Measurements from ENCODE around the gene STK11.

The STK11 gene

DNA sequence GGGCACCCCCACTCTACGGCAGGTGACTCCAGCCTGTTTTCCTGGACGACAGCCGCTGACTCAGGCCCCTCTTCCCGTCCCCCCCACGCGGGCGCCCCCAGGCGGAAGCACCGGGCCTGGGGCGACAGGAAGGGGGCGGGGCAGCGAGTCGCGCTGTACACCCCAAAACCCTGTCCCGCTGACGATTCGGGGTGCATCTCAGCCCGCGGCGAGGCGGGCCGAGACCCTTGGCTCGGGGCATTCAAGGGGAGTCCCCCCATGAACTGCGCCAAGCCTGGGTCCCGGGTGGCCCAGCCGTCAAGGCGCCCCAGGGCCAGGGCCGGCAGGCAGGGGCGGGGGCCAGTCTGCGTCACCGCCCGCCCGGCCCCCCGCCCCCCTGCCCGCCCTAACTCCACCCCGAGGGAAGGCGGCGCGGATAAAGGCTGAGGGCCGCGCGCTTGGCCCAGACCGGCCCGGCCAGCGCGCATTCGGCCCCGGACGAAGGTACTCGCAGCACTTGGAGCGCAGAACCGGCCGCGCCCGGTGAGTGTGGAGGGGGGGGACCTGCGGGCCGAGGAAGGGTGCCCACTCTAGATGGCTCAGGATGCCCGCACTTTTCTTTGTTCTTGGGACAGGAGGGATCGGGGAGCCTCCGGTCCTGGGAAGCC is 42.7 kb downstream of the STK11 start, which contains the start of gene MIDN:
MIDN (plus strand) TSS at position 445 of the 647 bp plus-strand sequence. CDS start 1,714 bp downstream, outside the sequence.
- DNase-seq (ENCODE audit: low read depth in 1 of 2, low spot score in 1 of 2) = peak; percentile 51 to 66
- Histone ChIP-seq H3K27ac (replicated peaks) (peak within 1 kb of the TSS; percentile 96), H3K4me3 (replicated peaks; ENCODE audit: insufficient read depth, low read length) (peak within 1 kb of the TSS; percentile 61), H3K27me3 (ENCODE audit: insufficient read depth, poor library complexity, severe bottlenecking) (no peaks in the 10 kb centered on the region)
- TF ChIP-seq SPI1 (IDR thresholded peaks at IDR 0.05; ENCODE audit: borderline replicate concordance, low read depth) (no peak), REST (IDR thresholded peaks at IDR 0.05; ENCODE audit: insufficient replicate concordance, low read depth) (no peak), GABPA (IDR thresholded peaks at IDR 0.05; ENCODE audit: low read depth) (no peak), POLR2AphosphoS5 (IDR thresholded peaks at IDR 0.05; ENCODE audit: low read depth) (peak; percentile 59; the same call in 1 of the 2 replicates), CTCF (IDR thresholded peaks at IDR 0.05; ENCODE audit: insufficient read depth, low read length) (no peak)

DNA sequence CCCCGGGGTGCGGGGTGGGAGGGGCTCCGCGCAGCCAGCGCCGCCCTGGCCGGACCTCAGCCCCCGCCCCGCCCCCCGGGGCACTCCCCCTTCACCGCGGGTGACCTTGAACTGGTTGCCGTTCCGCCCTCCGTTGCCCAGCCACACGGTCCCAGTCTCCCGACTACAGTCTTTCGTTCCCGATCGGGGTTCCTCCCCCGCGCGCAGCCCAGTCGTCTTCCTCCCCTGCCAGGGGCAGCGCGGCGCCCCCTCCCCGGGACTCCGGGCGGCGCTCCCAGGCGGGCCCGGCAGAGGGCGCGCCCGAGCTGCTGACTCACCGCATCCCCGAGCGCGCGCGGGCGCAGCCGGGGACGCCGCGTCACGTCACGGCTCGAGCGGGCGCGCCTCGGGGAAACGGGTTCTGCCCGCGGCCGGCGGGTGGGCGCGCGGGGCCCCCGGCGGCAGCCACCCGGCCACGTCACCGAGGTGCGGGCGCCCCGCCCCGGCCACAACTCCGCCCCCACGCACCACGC is 43.3 kb downstream of the STK11 start:
- DNase-seq (ENCODE audit: low read depth in 1 of 2, low spot score in 1 of 2) = peak; percentile 51 to 78
- no peak for TF ChIP-seq POLR2AphosphoS5 (IDR thresholded peaks at IDR 0.05; ENCODE audit: low read depth)
- peak; percentile 42 for TF ChIP-seq CTCF (IDR thresholded peaks at IDR 0.05; ENCODE audit: insufficient read depth, low read length)

DNA sequence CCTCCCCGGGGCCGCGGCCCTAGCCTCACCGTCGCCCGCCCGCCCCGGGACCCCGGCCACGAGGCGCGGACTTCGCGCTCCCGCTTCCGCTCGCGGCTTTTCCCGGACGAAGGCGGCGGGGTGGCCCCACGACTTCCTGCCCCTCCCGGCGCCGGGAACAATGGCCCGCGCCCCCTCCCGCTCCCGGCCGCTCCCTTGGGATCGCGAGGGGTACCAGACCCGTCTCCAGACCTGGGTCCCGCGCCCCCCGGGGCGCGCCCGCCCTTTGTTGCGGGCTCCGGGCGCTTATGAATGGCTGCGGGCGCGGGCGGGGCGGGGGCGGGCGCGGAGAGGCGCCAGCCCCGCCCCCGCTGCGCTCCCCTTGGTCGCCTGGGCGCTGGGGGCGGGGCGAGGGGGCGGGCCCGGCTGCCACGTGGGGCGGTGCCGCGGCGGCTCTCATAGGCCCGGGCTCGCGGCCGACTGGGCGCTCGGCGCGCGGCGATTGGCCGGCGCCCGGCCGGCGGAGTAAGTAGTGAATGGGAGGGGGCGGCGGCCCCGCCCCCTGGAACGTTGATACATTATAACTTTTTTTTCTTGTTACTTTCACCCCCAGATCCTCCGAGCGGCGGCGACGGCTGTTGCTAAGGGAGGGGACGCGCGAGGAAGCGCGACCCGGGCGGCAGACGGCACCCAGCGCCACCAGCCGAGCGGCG is 43.9 kb downstream of the STK11 start:
- Histone ChIP-seq H3K4me3 (replicated peaks; ENCODE audit: insufficient read depth, low read length) (peak overlapping the region; percentile 89), H3K27ac (replicated peaks) (peak overlapping the region; percentile 96), H3K27me3 (ENCODE audit: insufficient read depth, poor library complexity, severe bottlenecking) (no peaks in the 10 kb centered on the region)
- peak; percentile 90 to 91 for DNase-seq (ENCODE audit: low read depth in 1 of 2, low spot score in 1 of 2)
- TF ChIP-seq CTCF (IDR thresholded peaks at IDR 0.05; ENCODE audit: insufficient read depth, low read length) (no peak), SPI1 (IDR thresholded peaks at IDR 0.05; ENCODE audit: borderline replicate concordance, low read depth) (no peak), POLR2AphosphoS5 (IDR thresholded peaks at IDR 0.05; ENCODE audit: low read depth) (peak; percentile 77), REST (IDR thresholded peaks at IDR 0.05; ENCODE audit: insufficient replicate concordance, low read depth) (no peak), GABPA (IDR thresholded peaks at IDR 0.05; ENCODE audit: low read depth) (peak; percentile 16; the same call in 1 of the 2 replicates)

More for the DNA sequence above, 43.3 kb downstream of the STK11 start:
- no peaks in the 10 kb centered on the region for H3K27me3 ChIP-seq (ENCODE audit: insufficient read depth, poor library complexity, severe bottlenecking)
- H3K27ac ChIP-seq (replicated peaks) = peak overlapping the region; percentile 84
- peak overlapping the region; percentile 61 for H3K4me3 ChIP-seq (replicated peaks; ENCODE audit: insufficient read depth, low read length)

All from HL-60 (cell line).